ENCODE measurements around the gene MEF2B. TPM values are rescaled to one million over a fixed set of nuclear protein-coding genes. Genes with fewer than 3 reads are reported as not detected.

Gene MEF2B
- polyA plus RNA-seq, 1 donor from 2014 or later = 0.22 TPM

- H3K36me3 ChIP-seq (ENCODE audit: insufficient read depth, low read length) = no peaks in the 10 kb centered on the region
- H3K9ac ChIP-seq (ENCODE audit: low read length) = no peak overlapping the region
- no peaks in the 10 kb centered on the region for H3K79me2 ChIP-seq (replicated peaks; ENCODE audit: insufficient read depth, low read length)
- H2AFZ ChIP-seq (ENCODE audit: low read depth, low read length) = no peak overlapping the region
- TF ChIP-seq RAD21 (conservative IDR thresholded peaks at IDR 0.05) (no peak), TAF1 (IDR thresholded peaks at IDR 0.05; ENCODE audit: low read depth) (no peak), REST (IDR thresholded peaks at IDR 0.05; ENCODE audit: borderline replicate concordance) (no peak), POLR2AphosphoS5 (IDR thresholded peaks at IDR 0.05) (no peak), MXI1 (conservative IDR thresholded peaks at IDR 0.05; ENCODE audit: poor library complexity, severe bottlenecking) (no peak), SMC3 (conservative IDR thresholded peaks at IDR 0.05; ENCODE audit: poor library complexity) (no peak), EP300 (conservative IDR thresholded peaks at IDR 0.05; ENCODE audit: poor library complexity, severe bottlenecking) (no peak), EZH2 (IDR thresholded peaks at IDR 0.05; ENCODE audit: borderline replicate concordance, insufficient read depth, low read length, poor library complexity, severe bottlenecking) (no peak)
- TF ChIP-seq, protein P1, sequence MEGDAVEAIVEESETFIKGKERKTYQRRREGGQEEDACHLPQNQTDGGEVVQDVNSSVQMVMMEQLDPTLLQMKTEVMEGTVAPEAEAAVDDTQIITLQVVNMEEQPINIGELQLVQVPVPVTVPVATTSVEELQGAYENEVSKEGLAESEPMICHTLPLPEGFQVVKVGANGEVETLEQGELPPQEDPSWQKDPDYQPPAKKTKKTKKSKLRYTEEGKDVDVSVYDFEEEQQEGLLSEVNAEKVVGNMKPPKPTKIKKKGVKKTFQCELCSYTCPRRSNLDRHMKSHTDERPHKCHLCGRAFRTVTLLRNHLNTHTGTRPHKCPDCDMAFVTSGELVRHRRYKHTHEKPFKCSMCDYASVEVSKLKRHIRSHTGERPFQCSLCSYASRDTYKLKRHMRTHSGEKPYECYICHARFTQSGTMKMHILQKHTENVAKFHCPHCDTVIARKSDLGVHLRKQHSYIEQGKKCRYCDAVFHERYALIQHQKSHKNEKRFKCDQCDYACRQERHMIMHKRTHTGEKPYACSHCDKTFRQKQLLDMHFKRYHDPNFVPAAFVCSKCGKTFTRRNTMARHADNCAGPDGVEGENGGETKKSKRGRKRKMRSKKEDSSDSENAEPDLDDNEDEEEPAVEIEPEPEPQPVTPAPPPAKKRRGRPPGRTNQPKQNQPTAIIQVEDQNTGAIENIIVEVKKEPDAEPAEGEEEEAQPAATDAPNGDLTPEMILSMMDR (IDR thresholded peaks at IDR 0.05; ENCODE audit: poor library complexity, severe bottlenecking) = no peak
- H3K9me2 ChIP-seq (ENCODE audit: insufficient read depth, low read length) = no peaks in the 10 kb centered on the region
- H3F3A ChIP-seq (ENCODE audit: insufficient read depth, low read length, poor library complexity, severe bottlenecking) = no peaks in the 10 kb centered on the region
- no peaks in the 10 kb centered on the region for H3K9me3 ChIP-seq (ENCODE audit: low read length)
- peaks cover 14% of the 10 kb centered on the region for H3K27me3 ChIP-seq (ENCODE audit: insufficient read depth, low read depth, low read length)
- H3K27ac ChIP-seq (ENCODE audit: low read length) = no peak overlapping the region
- peak overlapping the region; percentile 61 for H3K4me3 ChIP-seq (ENCODE audit: low read length)
- H4K20me1 ChIP-seq (ENCODE audit: insufficient read depth) = no peaks in the 10 kb centered on the region
- no peak overlapping the region for H3K4me2 ChIP-seq (ENCODE audit: low read length)
These were observed 619 bp downstream of the MEF2B start for GRCh38 chr19:19169236-19170052.

GRCh38 chr19:19167612-19168011 lies 2.5 kb downstream of the MEF2B start:
- Histone ChIP-seq H3K4me2 (ENCODE audit: low read length) (no peak overlapping the region), H3K9me3 (ENCODE audit: low read length) (no peaks in the 10 kb centered on the region), H3F3A (ENCODE audit: insufficient read depth, low read length, poor library complexity, severe bottlenecking) (no peaks in the 10 kb centered on the region), H3K27ac (ENCODE audit: low read length) (no peak overlapping the region), H3K4me3 (ENCODE audit: low read length) (no peak overlapping the region), H3K9me2 (ENCODE audit: insufficient read depth, low read length) (no peaks in the 10 kb centered on the region), H3K27me3 (ENCODE audit: insufficient read depth, low read depth, low read length) (peaks cover 14% of the 10 kb centered on the region), H4K20me1 (ENCODE audit: insufficient read depth) (no peaks in the 10 kb centered on the region), H3K36me3 (ENCODE audit: insufficient read depth, low read length) (no peaks in the 10 kb centered on the region), H2AFZ (ENCODE audit: low read depth, low read length) (no peak overlapping the region), H3K9ac (ENCODE audit: low read length) (no peak overlapping the region), H3K79me2 (replicated peaks; ENCODE audit: insufficient read depth, low read length) (no peaks in the 10 kb centered on the region)
- no peak for TF ChIP-seq RAD21 (conservative IDR thresholded peaks at IDR 0.05)
